ENCODE data around the gene SEC11C. TPM values are rescaled to one million over a fixed set of nuclear protein-coding genes. Genes with fewer than 3 reads are reported as not detected.
A peak's percentile ranks its signal among the peaks of the same experiment; 100 is the strongest.

The SEC11C gene
- total and polyA plus RNA-seq, 2 of the 13 experiments (the other 11 are each of a cell fraction or from before 2014, with no cell fraction given), result 71.9 to 297 TPM

- TF ChIP-seq, protein P1, sequence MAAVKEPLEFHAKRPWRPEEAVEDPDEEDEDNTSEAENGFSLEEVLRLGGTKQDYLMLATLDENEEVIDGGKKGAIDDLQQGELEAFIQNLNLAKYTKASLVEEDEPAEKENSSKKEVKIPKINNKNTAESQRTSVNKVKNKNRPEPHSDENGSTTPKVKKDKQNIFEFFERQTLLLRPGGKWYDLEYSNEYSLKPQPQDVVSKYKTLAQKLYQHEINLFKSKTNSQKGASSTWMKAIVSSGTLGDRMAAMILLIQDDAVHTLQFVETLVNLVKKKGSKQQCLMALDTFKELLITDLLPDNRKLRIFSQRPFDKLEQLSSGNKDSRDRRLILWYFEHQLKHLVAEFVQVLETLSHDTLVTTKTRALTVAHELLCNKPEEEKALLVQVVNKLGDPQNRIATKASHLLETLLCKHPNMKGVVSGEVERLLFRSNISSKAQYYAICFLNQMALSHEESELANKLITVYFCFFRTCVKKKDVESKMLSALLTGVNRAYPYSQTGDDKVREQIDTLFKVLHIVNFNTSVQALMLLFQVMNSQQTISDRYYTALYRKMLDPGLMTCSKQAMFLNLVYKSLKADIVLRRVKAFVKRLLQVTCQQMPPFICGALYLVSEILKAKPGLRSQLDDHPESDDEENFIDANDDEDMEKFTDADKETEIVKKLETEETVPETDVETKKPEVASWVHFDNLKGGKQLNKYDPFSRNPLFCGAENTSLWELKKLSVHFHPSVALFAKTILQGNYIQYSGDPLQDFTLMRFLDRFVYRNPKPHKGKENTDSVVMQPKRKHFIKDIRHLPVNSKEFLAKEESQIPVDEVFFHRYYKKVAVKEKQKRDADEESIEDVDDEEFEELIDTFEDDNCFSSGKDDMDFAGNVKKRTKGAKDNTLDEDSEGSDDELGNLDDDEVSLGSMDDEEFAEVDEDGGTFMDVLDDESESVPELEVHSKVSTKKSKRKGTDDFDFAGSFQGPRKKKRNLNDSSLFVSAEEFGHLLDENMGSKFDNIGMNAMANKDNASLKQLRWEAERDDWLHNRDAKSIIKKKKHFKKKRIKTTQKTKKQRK (IDR thresholded peaks at IDR 0.05; ENCODE audit: low read length), result no peak
- no peak for TF ChIP-seq E2F5 (CRISPR knock-in tag; conservative IDR thresholded peaks at IDR 0.05)
- TF ChIP-seq XRCC5 (optimal IDR thresholded peaks at IDR 0.05; ENCODE audit: low read length), result peak; percentile 73
- TF ChIP-seq THAP9 (CRISPR knock-in tag; IDR thresholded peaks at IDR 0.05; ENCODE audit: borderline replicate concordance), result peak; percentile 74; the same call in 1 of the 2 replicates
- TF ChIP-seq, protein P2, sequence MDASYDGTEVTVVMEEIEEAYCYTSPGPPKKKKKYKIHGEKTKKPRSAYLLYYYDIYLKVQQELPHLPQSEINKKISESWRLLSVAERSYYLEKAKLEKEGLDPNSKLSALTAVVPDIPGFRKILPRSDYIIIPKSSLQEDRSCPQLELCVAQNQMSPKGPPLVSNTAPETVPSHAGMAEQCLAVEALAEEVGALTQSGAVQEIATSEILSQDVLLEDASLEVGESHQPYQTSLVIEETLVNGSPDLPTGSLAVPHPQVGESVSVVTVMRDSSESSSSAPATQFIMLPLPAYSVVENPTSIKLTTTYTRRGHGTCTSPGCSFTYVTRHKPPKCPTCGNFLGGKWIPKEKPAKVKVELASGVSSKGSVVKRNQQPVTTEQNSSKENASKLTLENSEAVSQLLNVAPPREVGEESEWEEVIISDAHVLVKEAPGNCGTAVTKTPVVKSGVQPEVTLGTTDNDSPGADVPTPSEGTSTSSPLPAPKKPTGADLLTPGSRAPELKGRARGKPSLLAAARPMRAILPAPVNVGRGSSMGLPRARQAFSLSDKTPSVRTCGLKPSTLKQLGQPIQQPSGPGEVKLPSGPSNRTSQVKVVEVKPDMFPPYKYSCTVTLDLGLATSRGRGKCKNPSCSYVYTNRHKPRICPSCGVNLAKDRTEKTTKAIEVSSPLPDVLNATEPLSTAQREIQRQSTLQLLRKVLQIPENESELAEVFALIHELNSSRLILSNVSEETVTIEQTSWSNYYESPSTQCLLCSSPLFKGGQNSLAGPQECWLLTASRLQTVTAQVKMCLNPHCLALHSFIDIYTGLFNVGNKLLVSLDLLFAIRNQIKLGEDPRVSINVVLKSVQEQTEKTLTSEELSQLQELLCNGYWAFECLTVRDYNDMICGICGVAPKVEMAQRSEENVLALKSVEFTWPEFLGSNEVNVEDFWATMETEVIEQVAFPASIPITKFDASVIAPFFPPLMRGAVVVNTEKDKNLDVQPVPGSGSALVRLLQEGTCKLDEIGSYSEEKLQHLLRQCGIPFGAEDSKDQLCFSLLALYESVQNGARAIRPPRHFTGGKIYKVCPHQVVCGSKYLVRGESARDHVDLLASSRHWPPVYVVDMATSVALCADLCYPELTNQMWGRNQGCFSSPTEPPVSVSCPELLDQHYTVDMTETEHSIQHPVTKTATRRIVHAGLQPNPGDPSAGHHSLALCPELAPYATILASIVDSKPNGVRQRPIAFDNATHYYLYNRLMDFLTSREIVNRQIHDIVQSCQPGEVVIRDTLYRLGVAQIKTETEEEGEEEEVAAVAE (CRISPR knock-in tag; IDR thresholded peaks at IDR 0.05; ENCODE audit: borderline replicate concordance), result 0 out of 2 replicates have a peak, but pooled peaks have one; percentile 24
- TF ChIP-seq, protein P3, sequence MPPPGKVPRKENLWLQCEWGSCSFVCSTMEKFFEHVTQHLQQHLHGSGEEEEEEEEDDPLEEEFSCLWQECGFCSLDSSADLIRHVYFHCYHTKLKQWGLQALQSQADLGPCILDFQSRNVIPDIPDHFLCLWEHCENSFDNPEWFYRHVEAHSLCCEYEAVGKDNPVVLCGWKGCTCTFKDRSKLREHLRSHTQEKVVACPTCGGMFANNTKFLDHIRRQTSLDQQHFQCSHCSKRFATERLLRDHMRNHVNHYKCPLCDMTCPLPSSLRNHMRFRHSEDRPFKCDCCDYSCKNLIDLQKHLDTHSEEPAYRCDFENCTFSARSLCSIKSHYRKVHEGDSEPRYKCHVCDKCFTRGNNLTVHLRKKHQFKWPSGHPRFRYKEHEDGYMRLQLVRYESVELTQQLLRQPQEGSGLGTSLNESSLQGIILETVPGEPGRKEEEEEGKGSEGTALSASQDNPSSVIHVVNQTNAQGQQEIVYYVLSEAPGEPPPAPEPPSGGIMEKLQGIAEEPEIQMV (CRISPR knock-in tag; IDR thresholded peaks at IDR 0.05; ENCODE audit: low read depth), result no peak
- no peak for TF ChIP-seq ZNF564 (CRISPR knock-in tag; IDR thresholded peaks at IDR 0.05)
- TF ChIP-seq AHR (CRISPR knock-in tag; IDR thresholded peaks at IDR 0.05), result peak; percentile 72; the same call in 1 of the 2 replicates
- TF ChIP-seq ZNF547 (CRISPR knock-in tag; IDR thresholded peaks at IDR 0.05), result peak; percentile 23; the same call in 1 of the 2 replicates
- TF ChIP-seq CHD4 (IDR thresholded peaks at IDR 0.05; ENCODE audit: borderline replicate concordance, low read length), result no peak
- no peak for TF ChIP-seq ISX (CRISPR knock-in tag; conservative IDR thresholded peaks at IDR 0.05)
- TF ChIP-seq MNT (IDR thresholded peaks at IDR 0.05), result peak; percentile 38; the same call in 1 of the 2 replicates
These were observed at the start of gene SEC11C (continued) for GRCh38 chr18:59139615-59140301.
